Central memory CD8-positive, alpha-beta T cell (primary cell): ENCODE measurements around the gene THBS1.

Experiments used
- ATAC-seq: fragments of 150-1000 bp; cut with Tn5 transposase; replicated peaks from 2 replicates; pipeline ENCODE4 v1.10.0; 2022; ENCODE audit warnings: mild to moderate bottlenecking, moderate FRiP score, moderate number of reproducible peaks; ENCODE audit not compliant: poor library complexity, severe bottlenecking; ENCODE audit errors: extremely low read depth
- DNase-seq, 2 donors: peaks; one replicate each; pipeline ENCODE4 v3.0.0; 2021; ENCODE audit warnings: low spot score in 2 of 2
- H3K27ac Mint-ChIP-seq: one replicate; pipeline ENCODE4 v1.8.0; 2022; ENCODE audit warnings: low read depth, mild to moderate bottlenecking, moderate library complexity, mixed read lengths
- H3K27me3 Mint-ChIP-seq: one replicate; pipeline ENCODE4 v1.8.0; 2022; ENCODE audit warnings: mixed read lengths
- H3K36me3 Mint-ChIP-seq: one replicate; pipeline ENCODE4 v1.8.0; 2022; ENCODE audit warnings: mild to moderate bottlenecking, moderate library complexity, mixed read lengths; ENCODE audit not compliant: insufficient read depth
- H3K4me1 Mint-ChIP-seq: one replicate; pipeline ENCODE4 v1.8.0; 2022; ENCODE audit warnings: mixed read lengths
- H3K4me3 Mint-ChIP-seq: one replicate; pipeline ENCODE4 v1.8.0; 2022; ENCODE audit warnings: mild to moderate bottlenecking, moderate library complexity, mixed read lengths
- H3K9me3 Mint-ChIP-seq: one replicate; pipeline ENCODE4 v1.8.0; 2022; ENCODE audit warnings: mixed read lengths

The THBS1 gene

DNA sequence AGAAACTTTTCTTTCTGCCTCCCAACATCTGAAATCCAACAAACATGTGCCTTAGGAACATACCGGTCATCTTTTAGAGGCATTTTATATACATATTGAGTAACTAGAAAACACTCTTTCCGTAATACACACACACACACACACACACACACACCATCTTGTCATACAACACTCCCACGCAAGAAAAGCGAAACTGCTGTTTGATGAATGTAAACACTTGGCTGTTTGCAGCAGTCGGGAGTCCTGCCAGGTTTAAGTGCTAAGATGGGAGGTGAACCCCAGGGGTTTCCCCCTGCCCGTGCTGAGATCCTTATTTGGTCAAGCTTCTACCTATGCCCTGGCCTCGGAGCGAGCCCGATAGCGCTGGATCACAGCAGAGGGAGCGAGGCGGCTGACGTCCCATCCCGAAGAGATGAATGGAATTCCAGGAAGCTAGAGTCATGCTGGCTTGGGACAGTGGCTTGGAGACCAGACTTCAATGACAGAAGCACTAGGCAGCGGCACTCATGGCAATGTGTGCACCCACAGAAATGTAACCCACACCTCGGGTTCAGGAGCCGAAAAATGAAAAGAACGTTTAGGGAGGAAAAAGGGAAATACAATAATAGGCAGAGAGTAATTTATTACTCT is 1.3 kb upstream of the THBS1 start:
- Mint-ChIP-seq H3K4me3 (peak overlapping the region; percentile 70), H3K36me3 (peaks cover 2% of the 10 kb centered on the region), H3K4me1 (peaks cover 16% of the 10 kb centered on the region), H3K27ac (no peak overlapping the region), H3K9me3 (no peaks in the 10 kb centered on the region), H3K27me3 (peaks cover 57% of the 10 kb centered on the region)
- ATAC-seq (no peak), DNase-seq (no peak)

DNA sequence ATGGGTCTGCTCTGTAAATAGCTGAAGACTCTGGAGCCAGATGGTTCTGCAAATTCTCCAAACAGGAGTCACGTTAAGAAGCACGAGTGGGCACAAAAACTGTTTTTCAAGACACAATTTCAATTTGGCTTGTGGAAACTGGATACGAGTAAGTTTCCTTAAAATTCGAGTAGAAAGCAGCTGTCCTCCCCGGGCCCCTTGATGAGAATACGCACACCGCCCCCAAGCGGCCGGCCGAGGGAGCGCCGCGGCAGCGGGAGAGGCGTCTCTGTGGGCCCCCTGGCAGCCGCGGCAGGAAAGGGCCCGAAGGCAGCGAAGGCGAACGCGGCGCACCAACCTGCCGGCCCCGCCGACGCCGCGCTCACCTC is 778 bp upstream of the THBS1 start:
- peaks cover 2% of the 10 kb centered on the region for H3K36me3 Mint-ChIP-seq
- DNase-seq (peak; percentile 82 to 90), ATAC-seq (peak; percentile 85)
- peaks cover 21% of the 10 kb centered on the region for H3K4me1 Mint-ChIP-seq
- peak overlapping the region; percentile 70 for H3K4me3 Mint-ChIP-seq
- no peaks in the 10 kb centered on the region for H3K9me3 Mint-ChIP-seq
- H3K27ac Mint-ChIP-seq: no peak overlapping the region
- peaks cover 52% of the 10 kb centered on the region for H3K27me3 Mint-ChIP-seq

DNA sequence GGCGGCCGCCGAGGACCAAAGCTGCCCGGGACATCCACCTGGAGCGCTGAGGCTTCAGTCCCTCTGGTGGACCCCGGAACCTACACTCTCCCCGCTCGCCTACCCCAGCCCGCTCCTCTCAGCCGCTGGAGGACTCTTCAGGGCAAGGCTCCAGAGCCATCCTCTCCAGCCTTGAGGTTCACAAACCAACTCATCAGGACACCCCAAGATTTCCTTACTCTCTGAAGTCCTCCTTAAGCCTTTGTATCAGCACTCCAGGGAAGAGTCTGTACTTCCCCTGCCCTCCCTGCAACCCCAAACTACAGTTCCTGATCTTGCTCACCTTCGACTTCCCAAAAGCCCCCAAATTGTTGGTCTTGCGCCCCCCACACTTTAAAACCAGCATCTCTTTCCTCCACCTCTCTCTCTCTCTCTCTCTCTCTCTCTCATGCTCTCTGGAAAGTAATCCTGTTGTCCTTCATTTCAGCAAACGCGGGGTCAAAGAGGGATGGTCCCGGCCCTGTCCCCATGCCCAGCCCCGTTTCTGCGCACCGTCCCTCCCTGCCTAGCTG is 438 bp downstream of the THBS1 start:
- Mint-ChIP-seq H3K4me1 (peaks cover 27% of the 10 kb centered on the region), H3K9me3 (no peaks in the 10 kb centered on the region), H3K27ac (peak overlapping the region; percentile 30), H3K36me3 (peaks cover 2% of the 10 kb centered on the region), H3K27me3 (peaks cover 39% of the 10 kb centered on the region), H3K4me3 (peak overlapping the region; percentile 70)
- DNase-seq (no peak), ATAC-seq (peak; percentile 4)

DNA sequence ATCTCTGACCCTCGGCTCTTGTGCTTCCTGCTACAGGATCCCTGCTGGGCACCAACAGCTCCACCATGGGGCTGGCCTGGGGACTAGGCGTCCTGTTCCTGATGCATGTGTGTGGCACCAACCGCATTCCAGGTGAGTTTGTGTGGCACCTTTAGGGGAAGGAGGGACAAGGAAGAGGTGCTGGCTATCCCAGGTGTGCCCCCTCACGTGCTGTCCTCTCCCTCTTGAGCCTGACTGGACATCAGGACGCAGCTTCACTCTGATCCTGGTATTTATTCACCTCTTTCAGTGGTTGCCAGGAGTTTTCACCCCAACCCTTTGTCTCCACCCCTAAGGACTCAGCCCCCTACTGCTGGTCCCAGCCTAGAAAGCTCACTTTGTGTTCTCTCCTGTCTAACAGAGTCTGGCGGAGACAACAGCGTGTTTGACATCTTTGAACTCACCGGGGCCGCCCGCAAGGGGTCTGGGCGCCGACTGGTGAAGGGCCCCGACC is 960 bp downstream of the THBS1 start:
- Mint-ChIP-seq H3K9me3 (no peaks in the 10 kb centered on the region), H3K27me3 (peaks cover 34% of the 10 kb centered on the region), H3K36me3 (peaks cover 2% of the 10 kb centered on the region), H3K4me3 (peak overlapping the region; percentile 70), H3K4me1 (peaks cover 27% of the 10 kb centered on the region), H3K27ac (peak overlapping the region; percentile 30)
- DNase-seq: no peak
- no peak for ATAC-seq

- Mint-ChIP-seq H3K4me3 (peak overlapping the region; percentile 70), H3K9me3 (no peaks in the 10 kb centered on the region), H3K27ac (no peak overlapping the region), H3K4me1 (peaks cover 27% of the 10 kb centered on the region), H3K36me3 (peaks cover 2% of the 10 kb centered on the region), H3K27me3 (peaks cover 28% of the 10 kb centered on the region)
- ATAC-seq (no peak), DNase-seq (no peak)
Measured at GRCh38 chr15:39582286-39582976, 1.6 kb downstream of the THBS1 start.

- no peaks in the 10 kb centered on the region for H3K9me3 Mint-ChIP-seq
- H3K4me1 Mint-ChIP-seq: peaks cover 27% of the 10 kb centered on the region
- no peak for ATAC-seq
- H3K27me3 Mint-ChIP-seq: peaks cover 26% of the 10 kb centered on the region
- peaks cover 2% of the 10 kb centered on the region for H3K36me3 Mint-ChIP-seq
- no peak overlapping the region for H3K4me3 Mint-ChIP-seq
- H3K27ac Mint-ChIP-seq: no peak overlapping the region
- no peak for DNase-seq
Measured at GRCh38 chr15:39582977-39583595, 2.2 kb downstream of the THBS1 start.

DNA sequence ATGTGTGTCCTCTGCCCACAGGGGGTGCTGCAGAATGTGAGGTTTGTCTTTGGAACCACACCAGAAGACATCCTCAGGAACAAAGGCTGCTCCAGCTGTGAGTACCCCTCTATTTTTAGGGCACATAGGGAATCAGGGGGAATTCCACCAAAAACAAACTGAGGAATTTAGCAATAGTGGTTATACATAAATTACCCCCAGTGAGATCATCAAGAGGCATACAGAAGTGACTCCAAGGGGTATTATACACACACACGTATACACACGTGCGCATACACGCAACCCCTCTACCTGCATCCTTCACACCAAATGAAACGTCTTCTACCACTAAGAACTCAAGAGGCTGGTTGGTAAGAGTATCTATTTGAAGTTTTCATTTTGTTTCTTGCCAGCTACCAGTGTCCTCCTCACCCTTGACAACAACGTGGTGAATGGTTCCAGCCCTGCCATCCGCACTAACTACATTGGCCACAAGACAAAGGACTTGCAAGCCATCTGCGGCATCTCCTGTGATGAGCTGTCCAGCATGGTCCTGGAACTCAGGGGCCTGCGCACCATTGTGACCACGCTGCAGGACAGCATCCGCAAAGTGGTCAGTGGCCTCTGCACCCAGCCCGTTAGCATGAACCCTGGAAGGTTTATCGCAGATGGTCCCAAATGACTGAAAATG is 2.9 kb downstream of the THBS1 start:
- no peak for ATAC-seq
- Mint-ChIP-seq H3K4me1 (peaks cover 27% of the 10 kb centered on the region), H3K36me3 (peaks cover 2% of the 10 kb centered on the region), H3K9me3 (no peaks in the 10 kb centered on the region), H3K27me3 (peaks cover 20% of the 10 kb centered on the region), H3K27ac (no peak overlapping the region), H3K4me3 (no peak overlapping the region)
- DNase-seq: no peak

GRCh38 chr15:39584266-39584659 is 3.4 kb downstream of the THBS1 start:
- peaks cover 2% of the 10 kb centered on the region for H3K36me3 Mint-ChIP-seq
- H3K27me3 Mint-ChIP-seq: peaks cover 15% of the 10 kb centered on the region
- no peak overlapping the region for H3K4me3 Mint-ChIP-seq
- ATAC-seq (no peak), DNase-seq (no peak)
- no peaks in the 10 kb centered on the region for H3K9me3 Mint-ChIP-seq
- H3K27ac Mint-ChIP-seq: no peak overlapping the region
- H3K4me1 Mint-ChIP-seq: peaks cover 27% of the 10 kb centered on the region

DNA sequence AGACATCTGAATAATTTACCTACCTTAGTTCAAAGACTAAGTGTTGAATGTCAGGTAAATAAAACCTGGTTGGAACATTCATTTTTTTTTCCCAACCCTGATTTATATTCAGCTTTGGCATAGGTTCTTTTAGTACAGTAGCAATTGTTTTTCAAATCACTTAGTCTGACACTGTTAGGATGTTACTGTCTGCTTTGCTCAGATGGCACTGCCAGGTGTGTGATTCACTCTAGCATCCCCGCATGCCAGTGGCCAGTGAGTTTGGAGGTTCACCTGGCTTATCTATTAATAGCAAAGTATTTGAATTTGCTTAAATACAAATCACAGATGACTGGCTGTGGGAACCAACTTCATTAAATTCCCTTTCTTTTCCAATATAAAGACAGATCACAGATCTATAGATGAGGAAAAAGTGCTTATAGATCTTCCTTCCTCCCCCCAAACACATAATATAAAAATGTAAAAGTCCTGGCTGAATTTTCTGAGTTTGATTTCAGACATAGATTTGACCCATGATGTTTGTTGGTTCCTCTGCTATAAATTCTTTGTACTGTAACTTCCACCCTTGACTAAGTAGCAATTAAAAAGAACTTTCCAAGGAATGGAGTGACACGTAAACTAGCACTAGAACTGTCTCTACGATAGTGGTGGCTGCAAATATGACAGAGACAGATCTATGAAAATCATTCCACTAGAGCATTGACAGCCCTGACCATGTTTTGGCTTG is 3.9 kb downstream of the THBS1 start:
- peaks cover 11% of the 10 kb centered on the region for H3K27me3 Mint-ChIP-seq
- peaks cover 2% of the 10 kb centered on the region for H3K36me3 Mint-ChIP-seq

GRCh38 chr15:39585389-39585841 is 4.5 kb downstream of the THBS1 start:
- H3K36me3 Mint-ChIP-seq: peaks cover 2% of the 10 kb centered on the region
- DNase-seq (no peak), ATAC-seq (no peak)
- H3K4me1 Mint-ChIP-seq: peaks cover 20% of the 10 kb centered on the region
- H3K9me3 Mint-ChIP-seq: no peaks in the 10 kb centered on the region
- no peak overlapping the region for H3K4me3 Mint-ChIP-seq
- no peak overlapping the region for H3K27ac Mint-ChIP-seq
- H3K27me3 Mint-ChIP-seq: peaks cover 11% of the 10 kb centered on the region

More for the DNA sequence above, 3.9 kb downstream of the THBS1 start:
- Mint-ChIP-seq H3K4me1 (peaks cover 21% of the 10 kb centered on the region), H3K9me3 (no peaks in the 10 kb centered on the region), H3K4me3 (no peak overlapping the region), H3K27ac (no peak overlapping the region)
- ATAC-seq (no peak), DNase-seq (no peak)

GRCh38 chr15:39585871-39586301 is 5.0 kb downstream of the THBS1 start:
- ATAC-seq: no peak
- no peak for DNase-seq
- peaks cover 2% of the 10 kb centered on the region for H3K36me3 Mint-ChIP-seq
- peaks cover 20% of the 10 kb centered on the region for H3K4me1 Mint-ChIP-seq
- no peaks in the 10 kb centered on the region for H3K9me3 Mint-ChIP-seq
- no peak overlapping the region for H3K4me3 Mint-ChIP-seq
- peaks cover 11% of the 10 kb centered on the region for H3K27me3 Mint-ChIP-seq
- H3K27ac Mint-ChIP-seq: no peak overlapping the region
